ENCODE results near the gene METTL4. TPM values are rescaled to one million over a fixed set of nuclear protein-coding genes. Genes with fewer than 3 reads are reported as not detected.

METTL4 gene
- total and polyA plus RNA-seq, 2 of the 8 experiments (the other 6 are each of a cell fraction or from before 2014, with no cell fraction given), result 8.5 to 11.5 TPM

DNA sequence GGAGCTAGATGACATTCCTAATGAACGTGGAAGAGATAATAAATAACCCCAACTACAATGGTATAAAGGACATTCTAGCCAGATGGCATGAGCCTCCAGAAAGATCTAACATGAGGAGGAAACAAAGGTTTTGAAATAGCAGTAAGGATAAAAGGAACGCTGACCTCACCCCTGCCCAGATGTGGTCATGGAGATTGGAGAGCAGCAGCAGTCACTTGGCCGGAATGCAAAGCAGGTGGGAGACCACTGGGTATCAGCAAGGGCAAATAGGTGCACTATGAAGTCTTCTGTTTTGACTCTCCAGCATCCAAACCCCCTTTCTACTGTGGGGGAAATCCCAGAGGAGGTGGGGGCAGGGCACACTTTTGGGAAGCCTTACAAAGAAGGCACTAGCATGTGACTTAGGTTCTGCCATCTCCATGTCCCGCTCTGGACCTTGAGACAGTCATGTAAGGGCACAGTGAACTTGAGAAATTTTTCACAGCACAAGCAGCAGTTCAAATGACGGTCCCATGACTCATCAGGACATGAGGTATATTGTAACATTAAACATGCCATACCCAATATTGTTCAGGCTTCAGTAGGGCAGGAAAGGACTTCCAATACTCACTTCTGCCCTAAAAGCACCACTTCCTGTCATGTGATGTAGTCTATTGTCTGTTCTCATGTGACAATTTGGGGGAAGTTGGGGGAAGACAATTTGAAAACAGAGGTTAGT, 55.2 kb downstream of the METTL4 start (continued):
- TF ChIP-seq, protein P1, sequence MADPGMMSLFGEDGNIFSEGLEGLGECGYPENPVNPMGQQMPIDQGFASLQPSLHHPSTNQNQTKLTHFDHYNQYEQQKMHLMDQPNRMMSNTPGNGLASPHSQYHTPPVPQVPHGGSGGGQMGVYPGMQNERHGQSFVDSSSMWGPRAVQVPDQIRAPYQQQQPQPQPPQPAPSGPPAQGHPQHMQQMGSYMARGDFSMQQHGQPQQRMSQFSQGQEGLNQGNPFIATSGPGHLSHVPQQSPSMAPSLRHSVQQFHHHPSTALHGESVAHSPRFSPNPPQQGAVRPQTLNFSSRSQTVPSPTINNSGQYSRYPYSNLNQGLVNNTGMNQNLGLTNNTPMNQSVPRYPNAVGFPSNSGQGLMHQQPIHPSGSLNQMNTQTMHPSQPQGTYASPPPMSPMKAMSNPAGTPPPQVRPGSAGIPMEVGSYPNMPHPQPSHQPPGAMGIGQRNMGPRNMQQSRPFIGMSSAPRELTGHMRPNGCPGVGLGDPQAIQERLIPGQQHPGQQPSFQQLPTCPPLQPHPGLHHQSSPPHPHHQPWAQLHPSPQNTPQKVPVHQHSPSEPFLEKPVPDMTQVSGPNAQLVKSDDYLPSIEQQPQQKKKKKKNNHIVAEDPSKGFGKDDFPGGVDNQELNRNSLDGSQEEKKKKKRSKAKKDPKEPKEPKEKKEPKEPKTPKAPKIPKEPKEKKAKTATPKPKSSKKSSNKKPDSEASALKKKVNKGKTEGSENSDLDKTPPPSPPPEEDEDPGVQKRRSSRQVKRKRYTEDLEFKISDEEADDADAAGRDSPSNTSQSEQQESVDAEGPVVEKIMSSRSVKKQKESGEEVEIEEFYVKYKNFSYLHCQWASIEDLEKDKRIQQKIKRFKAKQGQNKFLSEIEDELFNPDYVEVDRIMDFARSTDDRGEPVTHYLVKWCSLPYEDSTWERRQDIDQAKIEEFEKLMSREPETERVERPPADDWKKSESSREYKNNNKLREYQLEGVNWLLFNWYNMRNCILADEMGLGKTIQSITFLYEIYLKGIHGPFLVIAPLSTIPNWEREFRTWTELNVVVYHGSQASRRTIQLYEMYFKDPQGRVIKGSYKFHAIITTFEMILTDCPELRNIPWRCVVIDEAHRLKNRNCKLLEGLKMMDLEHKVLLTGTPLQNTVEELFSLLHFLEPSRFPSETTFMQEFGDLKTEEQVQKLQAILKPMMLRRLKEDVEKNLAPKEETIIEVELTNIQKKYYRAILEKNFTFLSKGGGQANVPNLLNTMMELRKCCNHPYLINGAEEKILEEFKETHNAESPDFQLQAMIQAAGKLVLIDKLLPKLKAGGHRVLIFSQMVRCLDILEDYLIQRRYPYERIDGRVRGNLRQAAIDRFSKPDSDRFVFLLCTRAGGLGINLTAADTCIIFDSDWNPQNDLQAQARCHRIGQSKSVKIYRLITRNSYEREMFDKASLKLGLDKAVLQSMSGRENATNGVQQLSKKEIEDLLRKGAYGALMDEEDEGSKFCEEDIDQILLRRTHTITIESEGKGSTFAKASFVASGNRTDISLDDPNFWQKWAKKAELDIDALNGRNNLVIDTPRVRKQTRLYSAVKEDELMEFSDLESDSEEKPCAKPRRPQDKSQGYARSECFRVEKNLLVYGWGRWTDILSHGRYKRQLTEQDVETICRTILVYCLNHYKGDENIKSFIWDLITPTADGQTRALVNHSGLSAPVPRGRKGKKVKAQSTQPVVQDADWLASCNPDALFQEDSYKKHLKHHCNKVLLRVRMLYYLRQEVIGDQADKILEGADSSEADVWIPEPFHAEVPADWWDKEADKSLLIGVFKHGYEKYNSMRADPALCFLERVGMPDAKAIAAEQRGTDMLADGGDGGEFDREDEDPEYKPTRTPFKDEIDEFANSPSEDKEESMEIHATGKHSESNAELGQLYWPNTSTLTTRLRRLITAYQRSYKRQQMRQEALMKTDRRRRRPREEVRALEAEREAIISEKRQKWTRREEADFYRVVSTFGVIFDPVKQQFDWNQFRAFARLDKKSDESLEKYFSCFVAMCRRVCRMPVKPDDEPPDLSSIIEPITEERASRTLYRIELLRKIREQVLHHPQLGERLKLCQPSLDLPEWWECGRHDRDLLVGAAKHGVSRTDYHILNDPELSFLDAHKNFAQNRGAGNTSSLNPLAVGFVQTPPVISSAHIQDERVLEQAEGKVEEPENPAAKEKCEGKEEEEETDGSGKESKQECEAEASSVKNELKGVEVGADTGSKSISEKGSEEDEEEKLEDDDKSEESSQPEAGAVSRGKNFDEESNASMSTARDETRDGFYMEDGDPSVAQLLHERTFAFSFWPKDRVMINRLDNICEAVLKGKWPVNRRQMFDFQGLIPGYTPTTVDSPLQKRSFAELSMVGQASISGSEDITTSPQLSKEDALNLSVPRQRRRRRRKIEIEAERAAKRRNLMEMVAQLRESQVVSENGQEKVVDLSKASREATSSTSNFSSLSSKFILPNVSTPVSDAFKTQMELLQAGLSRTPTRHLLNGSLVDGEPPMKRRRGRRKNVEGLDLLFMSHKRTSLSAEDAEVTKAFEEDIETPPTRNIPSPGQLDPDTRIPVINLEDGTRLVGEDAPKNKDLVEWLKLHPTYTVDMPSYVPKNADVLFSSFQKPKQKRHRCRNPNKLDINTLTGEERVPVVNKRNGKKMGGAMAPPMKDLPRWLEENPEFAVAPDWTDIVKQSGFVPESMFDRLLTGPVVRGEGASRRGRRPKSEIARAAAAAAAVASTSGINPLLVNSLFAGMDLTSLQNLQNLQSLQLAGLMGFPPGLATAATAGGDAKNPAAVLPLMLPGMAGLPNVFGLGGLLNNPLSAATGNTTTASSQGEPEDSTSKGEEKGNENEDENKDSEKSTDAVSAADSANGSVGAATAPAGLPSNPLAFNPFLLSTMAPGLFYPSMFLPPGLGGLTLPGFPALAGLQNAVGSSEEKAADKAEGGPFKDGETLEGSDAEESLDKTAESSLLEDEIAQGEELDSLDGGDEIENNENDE (IDR thresholded peaks at IDR 0.05; ENCODE audit: insufficient replicate concordance, low read length), result no peak
- TF ChIP-seq, protein P2, sequence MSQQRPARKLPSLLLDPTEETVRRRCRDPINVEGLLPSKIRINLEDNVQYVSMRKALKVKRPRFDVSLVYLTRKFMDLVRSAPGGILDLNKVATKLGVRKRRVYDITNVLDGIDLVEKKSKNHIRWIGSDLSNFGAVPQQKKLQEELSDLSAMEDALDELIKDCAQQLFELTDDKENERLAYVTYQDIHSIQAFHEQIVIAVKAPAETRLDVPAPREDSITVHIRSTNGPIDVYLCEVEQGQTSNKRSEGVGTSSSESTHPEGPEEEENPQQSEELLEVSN (IDR thresholded peaks at IDR 0.05), result no peak
- TF ChIP-seq MAFK (IDR thresholded peaks at IDR 0.05; ENCODE audit: low read depth, low read length) (no peak), SP4 (IDR thresholded peaks at IDR 0.05; ENCODE audit: low read length) (no peak), RXRA (IDR thresholded peaks at IDR 0.05; ENCODE audit: insufficient read depth, low read depth, low read length) (no peak), KDM4A (IDR thresholded peaks at IDR 0.05; ENCODE audit: low read depth, low read length, severe bottlenecking) (no peak), EP300 (IDR thresholded peaks at IDR 0.05; ENCODE audit: borderline replicate concordance in 1 of 2, low read depth in 2 of 2, low read length in 2 of 2) (no peak), SRF (IDR thresholded peaks at IDR 0.05; ENCODE audit: low read depth, low read length) (no peak), BACH1 (IDR thresholded peaks at IDR 0.05; ENCODE audit: low read length) (no peak), TAF1 (IDR thresholded peaks at IDR 0.05; ENCODE audit: low read depth, low read length) (no peak)

All from H1 (cell line).